Epidermal melanocyte (primary cell): ENCODE data around the gene ANXA5.

Experiments
- DNase-seq: peaks from one replicate; pipeline ENCODE4 v3.0.0; 2011; ENCODE audit warnings: low spot score; ENCODE audit not compliant: insufficient read length

Gene ANXA5

GRCh38 chr4:121642876-121643585, 53.7 kb downstream of the ANXA5 start:
- DNase-seq = no peak

DNA sequence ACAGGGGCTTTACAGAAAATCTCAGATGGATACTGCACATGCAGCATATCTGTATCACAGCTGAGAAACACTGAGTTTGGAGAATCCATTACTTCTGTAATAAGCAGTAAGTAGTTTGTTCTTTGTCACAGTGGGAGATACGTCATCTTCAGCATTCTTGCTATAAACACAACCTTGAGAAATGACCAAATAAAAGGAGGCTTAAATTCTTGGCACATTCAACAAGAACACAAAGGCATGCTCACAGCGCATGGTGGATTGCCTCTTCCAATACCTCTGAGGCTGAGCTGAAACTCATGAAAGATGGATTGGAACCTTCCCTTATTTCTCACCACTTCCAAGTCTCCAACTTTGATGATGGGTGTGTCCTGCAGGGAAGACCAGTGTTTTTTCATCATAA, 54.5 kb downstream of the ANXA5 start:
- DNase-seq = no peak

DNA sequence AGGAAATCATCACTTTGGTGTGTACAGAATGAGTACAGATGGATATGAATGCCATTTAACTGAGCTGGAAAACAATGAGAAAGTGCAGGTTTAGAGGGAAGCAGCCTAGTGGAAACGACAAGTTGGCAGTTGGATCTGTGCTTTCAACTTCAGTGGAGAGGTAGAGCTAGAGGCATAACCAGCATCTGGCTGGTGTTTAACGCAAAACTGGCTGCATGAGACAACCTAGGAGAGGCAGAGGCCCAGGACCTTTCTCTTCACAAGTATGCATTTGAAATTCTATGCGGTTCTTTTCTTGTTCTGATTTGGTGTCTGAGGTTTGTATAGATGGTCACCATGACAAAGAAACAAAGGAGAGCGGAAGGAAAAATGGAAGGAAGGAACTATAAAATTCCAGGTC, 63.1 kb downstream of the ANXA5 start:
- no peak for DNase-seq

DNA sequence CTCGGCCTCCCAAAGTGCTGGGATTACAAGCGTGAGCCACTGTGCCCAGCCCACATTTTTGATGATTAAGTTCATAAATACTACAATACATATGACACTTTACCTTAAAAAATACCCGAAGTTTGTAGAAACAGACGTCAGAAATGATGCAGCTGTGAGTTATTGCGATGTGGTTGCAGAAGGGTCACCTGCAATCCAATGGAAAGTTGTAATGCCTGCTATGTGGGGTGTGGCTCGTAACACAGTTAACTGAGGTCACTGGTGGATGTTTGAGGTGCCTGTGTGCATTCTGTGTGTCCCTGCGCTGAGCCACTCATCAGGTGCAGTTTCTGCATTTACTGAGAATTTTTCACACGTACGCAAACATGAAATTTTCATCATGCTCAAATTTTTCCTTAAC, 64.1 kb downstream of the ANXA5 start:
- DNase-seq = no peak
